OCI-LY1 (cell line): ENCODE data around the gene MAP7D3.

ENCODE experiments used
- CTCF ChIP-seq: fragments of 200-600 bp; sonication (generic), shearing (Covaris generic); IDR thresholded peaks from 2 replicates; pipeline ENCODE4 v1.5.1; 2017; ENCODE audit warnings: mild to moderate bottlenecking, antibody characterized with exemption, low read length, moderate library complexity, mixed read lengths
- EZH2 ChIP-seq: fragments of 200-600 bp; sonication (generic), shearing (Covaris generic); IDR thresholded peaks from 2 replicates; pipeline ENCODE4 v1.8.0; 2017; ENCODE audit warnings: borderline replicate concordance, mixed run types, mild to moderate bottlenecking, antibody characterized with exemption, low read length, moderate library complexity, mixed read lengths

GRCh38 chrX:136193771-136194170, 57.4 kb downstream of the MAP7D3 start:
- TF ChIP-seq CTCF: no peak
- no peak for TF ChIP-seq EZH2
